ENCODE data around the gene OTUD7B. TPM values are rescaled to one million over a fixed set of nuclear protein-coding genes. Genes with fewer than 3 reads are reported as not detected.

OTUD7B gene
- total and polyA plus RNA-seq, 9 of the 15 experiments (the other 6 are each of a cell fraction or from before 2014, with no cell fraction given) = 0.96 to 18.8 (median 7.4) TPM

DNA sequence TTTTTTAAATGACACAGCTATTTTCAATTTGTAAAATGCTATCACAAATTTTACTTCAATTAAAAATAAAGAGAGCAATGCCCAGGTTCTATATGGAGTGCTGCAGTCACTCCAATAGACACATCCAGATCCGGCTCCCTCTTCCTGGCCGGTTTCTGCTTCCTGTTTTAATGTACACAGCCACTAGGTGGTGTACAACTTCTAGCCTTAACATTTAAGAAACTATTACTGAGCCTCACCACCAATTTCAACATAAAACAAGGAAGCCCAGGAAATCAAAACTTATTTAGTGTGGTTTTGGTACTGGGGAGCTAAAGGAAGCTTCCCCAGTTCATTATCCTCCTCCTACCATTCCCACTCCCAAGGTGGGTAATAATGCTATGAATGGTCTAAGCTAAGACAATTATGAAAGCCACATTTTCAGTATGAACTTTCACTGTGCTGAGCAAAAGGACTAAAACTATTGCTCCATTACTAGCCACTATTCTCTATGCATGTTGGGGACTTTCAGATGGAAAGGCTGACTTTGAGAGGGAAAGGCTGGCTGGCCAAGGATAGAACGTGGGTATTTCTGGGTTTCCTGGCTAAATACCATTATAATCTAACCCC is 48.4 kb downstream of the OTUD7B start (continued):
- TF ChIP-seq, protein P1, sequence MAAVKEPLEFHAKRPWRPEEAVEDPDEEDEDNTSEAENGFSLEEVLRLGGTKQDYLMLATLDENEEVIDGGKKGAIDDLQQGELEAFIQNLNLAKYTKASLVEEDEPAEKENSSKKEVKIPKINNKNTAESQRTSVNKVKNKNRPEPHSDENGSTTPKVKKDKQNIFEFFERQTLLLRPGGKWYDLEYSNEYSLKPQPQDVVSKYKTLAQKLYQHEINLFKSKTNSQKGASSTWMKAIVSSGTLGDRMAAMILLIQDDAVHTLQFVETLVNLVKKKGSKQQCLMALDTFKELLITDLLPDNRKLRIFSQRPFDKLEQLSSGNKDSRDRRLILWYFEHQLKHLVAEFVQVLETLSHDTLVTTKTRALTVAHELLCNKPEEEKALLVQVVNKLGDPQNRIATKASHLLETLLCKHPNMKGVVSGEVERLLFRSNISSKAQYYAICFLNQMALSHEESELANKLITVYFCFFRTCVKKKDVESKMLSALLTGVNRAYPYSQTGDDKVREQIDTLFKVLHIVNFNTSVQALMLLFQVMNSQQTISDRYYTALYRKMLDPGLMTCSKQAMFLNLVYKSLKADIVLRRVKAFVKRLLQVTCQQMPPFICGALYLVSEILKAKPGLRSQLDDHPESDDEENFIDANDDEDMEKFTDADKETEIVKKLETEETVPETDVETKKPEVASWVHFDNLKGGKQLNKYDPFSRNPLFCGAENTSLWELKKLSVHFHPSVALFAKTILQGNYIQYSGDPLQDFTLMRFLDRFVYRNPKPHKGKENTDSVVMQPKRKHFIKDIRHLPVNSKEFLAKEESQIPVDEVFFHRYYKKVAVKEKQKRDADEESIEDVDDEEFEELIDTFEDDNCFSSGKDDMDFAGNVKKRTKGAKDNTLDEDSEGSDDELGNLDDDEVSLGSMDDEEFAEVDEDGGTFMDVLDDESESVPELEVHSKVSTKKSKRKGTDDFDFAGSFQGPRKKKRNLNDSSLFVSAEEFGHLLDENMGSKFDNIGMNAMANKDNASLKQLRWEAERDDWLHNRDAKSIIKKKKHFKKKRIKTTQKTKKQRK (IDR thresholded peaks at IDR 0.05; ENCODE audit: borderline replicate concordance, low read depth, low read length) = no peak
- TF ChIP-seq, protein P2, sequence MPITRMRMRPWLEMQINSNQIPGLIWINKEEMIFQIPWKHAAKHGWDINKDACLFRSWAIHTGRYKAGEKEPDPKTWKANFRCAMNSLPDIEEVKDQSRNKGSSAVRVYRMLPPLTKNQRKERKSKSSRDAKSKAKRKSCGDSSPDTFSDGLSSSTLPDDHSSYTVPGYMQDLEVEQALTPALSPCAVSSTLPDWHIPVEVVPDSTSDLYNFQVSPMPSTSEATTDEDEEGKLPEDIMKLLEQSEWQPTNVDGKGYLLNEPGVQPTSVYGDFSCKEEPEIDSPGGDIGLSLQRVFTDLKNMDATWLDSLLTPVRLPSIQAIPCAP (CRISPR knock-in tag; IDR thresholded peaks at IDR 0.05; ENCODE audit: borderline replicate concordance) = no peak
- TF ChIP-seq ELF1 (tag; IDR thresholded peaks at IDR 0.05) (peak; percentile 69), SIX5 (IDR thresholded peaks at IDR 0.05; ENCODE audit: borderline replicate concordance in 1 of 2, insufficient read depth in 1 of 2, low read depth in 1 of 2, low read length in 2 of 2) (no peak), RBM34 (IDR thresholded peaks at IDR 0.05; ENCODE audit: borderline replicate concordance, insufficient read depth, low read length) (no peak), ZNF3 (CRISPR knock-in tag; IDR thresholded peaks at IDR 0.05) (no peak), PHTF2 (CRISPR knock-in tag; IDR thresholded peaks at IDR 0.05) (no peak)
- TF ChIP-seq, protein P3, sequence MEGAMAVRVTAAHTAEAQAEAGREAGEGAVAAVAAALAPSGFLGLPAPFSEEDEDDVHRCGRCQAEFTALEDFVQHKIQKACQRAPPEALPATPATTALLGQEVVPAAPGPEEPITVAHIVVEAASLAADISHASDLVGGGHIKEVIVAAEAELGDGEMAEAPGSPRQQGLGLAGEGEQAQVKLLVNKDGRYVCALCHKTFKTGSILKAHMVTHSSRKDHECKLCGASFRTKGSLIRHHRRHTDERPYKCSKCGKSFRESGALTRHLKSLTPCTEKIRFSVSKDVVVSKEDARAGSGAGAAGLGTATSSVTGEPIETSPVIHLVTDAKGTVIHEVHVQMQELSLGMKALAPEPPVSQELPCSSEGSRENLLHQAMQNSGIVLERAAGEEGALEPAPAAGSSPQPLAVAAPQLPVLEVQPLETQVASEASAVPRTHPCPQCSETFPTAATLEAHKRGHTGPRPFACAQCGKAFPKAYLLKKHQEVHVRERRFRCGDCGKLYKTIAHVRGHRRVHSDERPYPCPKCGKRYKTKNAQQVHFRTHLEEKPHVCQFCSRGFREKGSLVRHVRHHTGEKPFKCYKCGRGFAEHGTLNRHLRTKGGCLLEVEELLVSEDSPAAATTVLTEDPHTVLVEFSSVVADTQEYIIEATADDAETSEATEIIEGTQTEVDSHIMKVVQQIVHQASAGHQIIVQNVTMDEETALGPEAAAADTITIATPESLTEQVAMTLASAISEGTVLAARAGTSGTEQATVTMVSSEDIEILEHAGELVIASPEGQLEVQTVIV (CRISPR knock-in tag; IDR thresholded peaks at IDR 0.05; ENCODE audit: borderline replicate concordance) = no peak
- TF ChIP-seq, protein P4, sequence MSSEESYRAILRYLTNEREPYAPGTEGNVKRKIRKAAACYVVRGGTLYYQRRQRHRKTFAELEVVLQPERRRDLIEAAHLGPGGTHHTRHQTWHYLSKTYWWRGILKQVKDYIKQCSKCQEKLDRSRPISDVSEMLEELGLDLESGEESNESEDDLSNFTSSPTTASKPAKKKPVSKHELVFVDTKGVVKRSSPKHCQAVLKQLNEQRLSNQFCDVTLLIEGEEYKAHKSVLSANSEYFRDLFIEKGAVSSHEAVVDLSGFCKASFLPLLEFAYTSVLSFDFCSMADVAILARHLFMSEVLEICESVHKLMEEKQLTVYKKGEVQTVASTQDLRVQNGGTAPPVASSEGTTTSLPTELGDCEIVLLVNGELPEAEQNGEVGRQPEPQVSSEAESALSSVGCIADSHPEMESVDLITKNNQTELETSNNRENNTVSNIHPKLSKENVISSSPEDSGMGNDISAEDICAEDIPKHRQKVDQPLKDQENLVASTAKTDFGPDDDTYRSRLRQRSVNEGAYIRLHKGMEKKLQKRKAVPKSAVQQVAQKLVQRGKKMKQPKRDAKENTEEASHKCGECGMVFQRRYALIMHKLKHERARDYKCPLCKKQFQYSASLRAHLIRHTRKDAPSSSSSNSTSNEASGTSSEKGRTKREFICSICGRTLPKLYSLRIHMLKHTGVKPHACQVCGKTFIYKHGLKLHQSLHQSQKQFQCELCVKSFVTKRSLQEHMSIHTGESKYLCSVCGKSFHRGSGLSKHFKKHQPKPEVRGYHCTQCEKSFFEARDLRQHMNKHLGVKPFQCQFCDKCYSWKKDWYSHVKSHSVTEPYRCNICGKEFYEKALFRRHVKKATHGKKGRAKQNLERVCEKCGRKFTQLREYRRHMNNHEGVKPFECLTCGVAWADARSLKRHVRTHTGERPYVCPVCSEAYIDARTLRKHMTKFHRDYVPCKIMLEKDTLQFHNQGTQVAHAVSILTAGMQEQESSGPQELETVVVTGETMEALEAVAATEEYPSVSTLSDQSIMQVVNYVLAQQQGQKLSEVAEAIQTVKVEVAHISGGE (CRISPR knock-in tag; IDR thresholded peaks at IDR 0.05) = 0 out of 6 replicates have a peak, but pooled peaks of 1 of the 3 experiments have one; percentile 32
- TF ChIP-seq, protein P5, sequence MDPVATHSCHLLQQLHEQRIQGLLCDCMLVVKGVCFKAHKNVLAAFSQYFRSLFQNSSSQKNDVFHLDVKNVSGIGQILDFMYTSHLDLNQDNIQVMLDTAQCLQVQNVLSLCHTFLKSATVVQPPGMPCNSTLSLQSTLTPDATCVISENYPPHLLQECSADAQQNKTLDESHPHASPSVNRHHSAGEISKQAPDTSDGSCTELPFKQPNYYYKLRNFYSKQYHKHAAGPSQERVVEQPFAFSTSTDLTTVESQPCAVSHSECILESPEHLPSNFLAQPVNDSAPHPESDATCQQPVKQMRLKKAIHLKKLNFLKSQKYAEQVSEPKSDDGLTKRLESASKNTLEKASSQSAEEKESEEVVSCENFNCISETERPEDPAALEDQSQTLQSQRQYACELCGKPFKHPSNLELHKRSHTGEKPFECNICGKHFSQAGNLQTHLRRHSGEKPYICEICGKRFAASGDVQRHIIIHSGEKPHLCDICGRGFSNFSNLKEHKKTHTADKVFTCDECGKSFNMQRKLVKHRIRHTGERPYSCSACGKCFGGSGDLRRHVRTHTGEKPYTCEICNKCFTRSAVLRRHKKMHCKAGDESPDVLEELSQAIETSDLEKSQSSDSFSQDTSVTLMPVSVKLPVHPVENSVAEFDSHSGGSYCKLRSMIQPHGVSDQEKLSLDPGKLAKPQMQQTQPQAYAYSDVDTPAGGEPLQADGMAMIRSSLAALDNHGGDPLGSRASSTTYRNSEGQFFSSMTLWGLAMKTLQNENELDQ (CRISPR knock-in tag; IDR thresholded peaks at IDR 0.05; ENCODE audit: borderline replicate concordance) = no peak

Measured in K562 (cell line).